PC-3 (cell line): Measurements from ENCODE around the gene EP400. TPM values are rescaled to one million over a fixed set of nuclear protein-coding genes. Genes with fewer than 3 reads are reported as not detected.

Experiments
- ATAC-seq: fragments of 200-7000 bp; cut with Tn5 transposase; 2 replicates; pipeline ENCODE4 v1.9.1; 2020; ENCODE audit warnings: mild to moderate bottlenecking, moderate library complexity
- BruUV-seq: library from RNA; stranded (reverse); fragments of 400-500 nt; replicated peaks from 2 replicates; lab custom pipeline; 2021; lab: Mats Ljungman, UMichigan
- CTCF ChIA-PET: fragments of 300-600 bp; sonication (Branson Sonifier 250); formaldehyde crosslinking; loops from one replicate; lab custom pipeline; 2022; ENCODE audit warnings: antibody characterized with exemption; lab: Charles Lee
- POLR2A ChIA-PET: fragments of 300-600 bp; sonication (Branson Sonifier 250); formaldehyde crosslinking; loops from one replicate; lab custom pipeline; 2022; ENCODE audit warnings: antibody characterized with exemption; ENCODE audit not compliant: unreplicated experiment; lab: Charles Lee
- DNase-seq: peaks from one replicate; pipeline ENCODE4 v3.0.0-alpha.2; 2015
- H2AFZ ChIP-seq: fragments of 300-600 bp; sonication (generic); 2 replicates; pipeline ENCODE4 v1.6.0; 2016; ENCODE audit warnings: antibody characterized with exemption, low read length
- H3F3A ChIP-seq: fragments of 300-600 bp; sonication (generic); one replicate; pipeline ENCODE4 v1.6.0; 2017; ENCODE audit warnings: antibody characterized with exemption, low read length, control low read depth, mild to moderate bottlenecking; ENCODE audit not compliant: unreplicated experiment
- H3K27ac ChIP-seq: fragments of 300-600 bp; sonication (generic); 2 replicates; pipeline ENCODE4 v1.5.1; 2016; ENCODE audit warnings: mild to moderate bottlenecking, low read length
- H3K27me3 ChIP-seq: fragments of 300-600 bp; sonication (generic); 2 replicates; pipeline ENCODE4 v1.6.1; 2016; ENCODE audit warnings: low read length, mixed read lengths
- H3K36me3 ChIP-seq: fragments of 300-600 bp; sonication (generic); 2 replicates; pipeline ENCODE4 v1.6.1; 2016; ENCODE audit warnings: low read depth, mixed run types, low read length, mixed read lengths
- H3K4me1 ChIP-seq: fragments of 300-600 bp; sonication (generic); 2 replicates; pipeline ENCODE4 v1.5.1; 2016; ENCODE audit warnings: low read length; ENCODE audit not compliant: insufficient read depth
- H3K4me2 ChIP-seq: fragments of 300-600 bp; sonication (generic); 2 replicates; pipeline ENCODE4 v1.6.0; 2016; ENCODE audit warnings: low read length
- H3K4me3 ChIP-seq: fragments of 300-600 bp; sonication (generic); 2 replicates; pipeline ENCODE4 v1.5.1; 2016; ENCODE audit warnings: mild to moderate bottlenecking, low read length, mixed read lengths
- H3K79me2 ChIP-seq: fragments of 300-600 bp; sonication (generic); 2 replicates; pipeline ENCODE4 v1.6.1; 2017; ENCODE audit warnings: low read length, mixed read lengths
- H3K9ac ChIP-seq: fragments of 300-600 bp; sonication (generic); 2 replicates; pipeline ENCODE4 v1.6.0; 2016; ENCODE audit warnings: mild to moderate bottlenecking, low read length
- H3K9me2 ChIP-seq: fragments of 300-600 bp; sonication (generic); replicated peaks from 2 replicates; pipeline ENCODE4 v1.6.1; 2016; ENCODE audit warnings: mixed run types, low read length, mixed read lengths
- H3K9me3 ChIP-seq: fragments of 300-600 bp; sonication (generic); 2 replicates; pipeline ENCODE4 v1.6.1; 2016; ENCODE audit warnings: low read length, mixed read lengths
- H4K20me1 ChIP-seq: fragments of 300-600 bp; sonication (generic); 2 replicates; pipeline ENCODE4 v1.6.1; 2016; ENCODE audit warnings: low read length, mixed read lengths
- CTCF ChIP-seq: fragments of 300-600 bp; sonication (generic); conservative IDR thresholded peaks from 2 replicates; pipeline ENCODE4 v1.5.1; 2017; ENCODE audit warnings: antibody characterized with exemption, low read depth, mild to moderate bottlenecking, low read length
- EZH2 ChIP-seq: fragments of 300-600 bp; sonication (generic); IDR thresholded peaks from one replicate; pipeline ENCODE4 v1.6.1; 2017; ENCODE audit warnings: antibody characterized with exemption, mild to moderate bottlenecking, low read length; ENCODE audit not compliant: unreplicated experiment
- EZH2phosphoT487 ChIP-seq: fragments of 300-600 bp; sonication (generic); IDR thresholded peaks from 2 replicates; pipeline ENCODE4 v1.6.1; 2018; ENCODE audit warnings: mild to moderate bottlenecking, antibody characterized with exemption, low read length, borderline replicate concordance
- intact Hi-C: fragments of 100-400 bp; cut with micrococcal nuclease; formaldehyde crosslinking; loops from 2 replicates; pipeline ENCODE4 v1.9.0; 2023
- total RNA-seq: library from RNA; depleted of rRNA; stranded (reverse); fragments of >200 nt; gene quantifications from 2 replicates; pipeline ENCODE4 v1.2.3, GENCODE V29; 2014

Gene EP400
- total RNA-seq, 1 experiment from 2014 or later = 20.2 TPM

GRCh38 chr12:132030367-132031038, 80.8 kb downstream of the EP400 start:
- Histone ChIP-seq H3K9ac (no peak overlapping the region), H3K27me3 (no peaks in the 10 kb centered on the region), H3K36me3 (peaks cover 77% of the 10 kb centered on the region), H3K4me2 (peak overlapping the region; percentile 45), H4K20me1 (0 out of 2 replicates have a peak, but pooled peaks cover 4% of the 10 kb centered on the region), H3K79me2 (no peaks in the 10 kb centered on the region), H3K4me3 (peak overlapping the region; percentile 6; the same call in 1 of the 2 replicates), H3K9me3 (no peaks in the 10 kb centered on the region), H3F3A (no peaks in the 10 kb centered on the region), H3K9me2 (no peaks in the 10 kb centered on the region), H2AFZ (no peak overlapping the region), H3K4me1 (peaks cover 21% of the 10 kb centered on the region), H3K27ac (peak overlapping the region; percentile 51)
- ATAC-seq (peak; percentile 93), DNase-seq (peak; percentile 84)
- intact Hi-C loops = no loop called here
- CTCF ChIA-PET = no interaction called here
- TSS peak; percentile 11 for BruUV-seq
- no peak for TF ChIP-seq EZH2phosphoT487
- no peak for TF ChIP-seq EZH2
- no peak for TF ChIP-seq CTCF
- POLR2A ChIA-PET = no interaction called here

GRCh38 chr12:132033627-132034026, 83.9 kb downstream of the EP400 start:
- ATAC-seq (no peak), DNase-seq (no peak)
- no peak overlapping the region for H3K9ac ChIP-seq
- H3K9me2 ChIP-seq = no peaks in the 10 kb centered on the region
- H4K20me1 ChIP-seq = 0 out of 2 replicates have a peak, but pooled peaks cover 4% of the 10 kb centered on the region
- H3K27me3 ChIP-seq = no peaks in the 10 kb centered on the region
- intact Hi-C loops = no loop called here
- ChIA-PET POLR2A (no interaction called here), CTCF (no interaction called here)
- no peak overlapping the region for H3K4me3 ChIP-seq
- no peaks in the 10 kb centered on the region for H3K79me2 ChIP-seq
- BruUV-seq = no TSS peak
- H2AFZ ChIP-seq = no peak overlapping the region
- H3K27ac ChIP-seq = no peak overlapping the region
- H3F3A ChIP-seq = no peaks in the 10 kb centered on the region
- no peak for TF ChIP-seq EZH2
- TF ChIP-seq CTCF = no peak
- TF ChIP-seq EZH2phosphoT487 = no peak
- no peaks in the 10 kb centered on the region for H3K9me3 ChIP-seq
- H3K36me3 ChIP-seq = peaks cover 70% of the 10 kb centered on the region
- no peak overlapping the region for H3K4me2 ChIP-seq
- peaks cover 21% of the 10 kb centered on the region for H3K4me1 ChIP-seq

- ATAC-seq (no peak), DNase-seq (no peak)
- TF ChIP-seq EZH2phosphoT487 (no peak), CTCF (no peak), EZH2 (no peak)
- Histone ChIP-seq H3K4me2 (no peak overlapping the region), H3K4me3 (no peak overlapping the region), H3F3A (no peaks in the 10 kb centered on the region), H3K79me2 (no peaks in the 10 kb centered on the region), H2AFZ (no peak overlapping the region), H3K27ac (no peak overlapping the region), H4K20me1 (no peaks in the 10 kb centered on the region), H3K9me2 (no peaks in the 10 kb centered on the region), H3K4me1 (no peaks in the 10 kb centered on the region), H3K36me3 (peaks cover 59% of the 10 kb centered on the region), H3K9me3 (no peaks in the 10 kb centered on the region), H3K9ac (no peak overlapping the region), H3K27me3 (no peaks in the 10 kb centered on the region)
- intact Hi-C loops = no loop called here
- CTCF ChIA-PET = no interaction called here
- POLR2A ChIA-PET = no interaction called here
- BruUV-seq = no TSS peak
Measured at GRCh38 chr12:132036063-132036683, 86.4 kb downstream of the EP400 start.
